Activated CD4-positive, alpha-beta T cell treated with anti-CD3 and anti-CD28 coated beads for 1 hour (primary cell): ENCODE measurements around the gene SLC3A2.
"Not testable (repeated sequence)": the region's sequence is repeated elsewhere in the genome, so short reads cannot be mapped to it uniquely, and the experiment has no call there.

Source experiments
- DNase-seq: peaks from one replicate; pipeline ENCODE4 v3.0.0-alpha.2; 2020

Gene SLC3A2

GRCh38 chr11:62853279-62853965 is 27.3 kb upstream of the SLC3A2 start:
- DNase-seq: no peak

- DNase-seq: no peak
Observed at GRCh38 chr11:62854013-62854824, 26.5 kb upstream of the SLC3A2 start.

- DNase-seq: no peak
Observed at GRCh38 chr11:62854825-62855570, 25.7 kb upstream of the SLC3A2 start.

GRCh38 chr11:62855571-62856332 is 24.9 kb upstream of the SLC3A2 start:
- DNase-seq: peak; percentile 98

GRCh38 chr11:62856333-62856895 is 24.3 kb upstream of the SLC3A2 start:
- DNase-seq: no peak

GRCh38 chr11:62857541-62857982 is 23.1 kb upstream of the SLC3A2 start:
- DNase-seq: no peak

- no peak for DNase-seq
Observed at GRCh38 chr11:62858201-62858600, 22.5 kb upstream of the SLC3A2 start.

GRCh38 chr11:62859281-62859703 is 21.4 kb upstream of the SLC3A2 start:
- not testable (repeated sequence) for DNase-seq

GRCh38 chr11:62860835-62861563 is 19.7 kb upstream of the SLC3A2 start:
- DNase-seq: no peak

- DNase-seq: not testable (repeated sequence)
Observed at GRCh38 chr11:62861564-62862192, 19.0 kb upstream of the SLC3A2 start.

GRCh38 chr11:62863687-62864335 is 16.9 kb upstream of the SLC3A2 start:
- no peak for DNase-seq

GRCh38 chr11:62865635-62866034 is 15.1 kb upstream of the SLC3A2 start:
- no peak for DNase-seq

GRCh38 chr11:62874851-62875250 is 5.8 kb upstream of the SLC3A2 start:
- DNase-seq: no peak

GRCh38 chr11:62875698-62876478 is 4.8 kb upstream of the SLC3A2 start:
- DNase-seq: no peak

GRCh38 chr11:62876712-62877111 is 4.0 kb upstream of the SLC3A2 start:
- DNase-seq: no peak

GRCh38 chr11:62879235-62879978 is 1.3 kb upstream of the SLC3A2 start:
- no peak for DNase-seq

- no peak for DNase-seq
Observed at GRCh38 chr11:62880231-62880802, 379 bp upstream of the SLC3A2 start.

- DNase-seq: peak; percentile 93
Observed at GRCh38 chr11:62881579-62882430, 1.1 kb downstream of the SLC3A2 start.
